GM21526 (cell line): ENCODE results near the gene CUL4A.
"Not testable (repeated sequence)": the region's sequence is repeated elsewhere in the genome, so short reads cannot be mapped to it uniquely, and the experiment has no call there.

Experiments used
- ATAC-seq: cut with Tn5 transposase; IDR thresholded peaks from one replicate; pipeline ENCODE4 v1.9.1; 2021; ENCODE audit warnings: moderate library complexity; ENCODE audit not compliant: unreplicated experiment, low FRiP score

Gene CUL4A

GRCh38 chr13:113233101-113233500 is 23.7 kb downstream of the CUL4A start:
- no peak for ATAC-seq

- ATAC-seq: no peak
Observed at GRCh38 chr13:113238536-113238935, 29.1 kb downstream of the CUL4A start.

- no peak for ATAC-seq
Observed at GRCh38 chr13:113239357-113239756, 29.9 kb downstream of the CUL4A start.

- ATAC-seq: no peak
Observed at GRCh38 chr13:113239986-113240385, 30.6 kb downstream of the CUL4A start.

- ATAC-seq: not testable (repeated sequence)
Observed at GRCh38 chr13:113241623-113242022, 32.2 kb downstream of the CUL4A start.

- no peak for ATAC-seq
Observed at GRCh38 chr13:113243847-113244246, 34.4 kb downstream of the CUL4A start.

GRCh38 chr13:113245849-113246796 is 36.7 kb downstream of the CUL4A start:
- ATAC-seq: no peak

GRCh38 chr13:113252516-113253095 is 43.2 kb downstream of the CUL4A start:
- ATAC-seq: no peak

- ATAC-seq: not testable (repeated sequence)
Observed at GRCh38 chr13:113257908-113258307, 48.5 kb downstream of the CUL4A start.

GRCh38 chr13:113258321-113259054 is 49.1 kb downstream of the CUL4A start:
- no peak for ATAC-seq

GRCh38 chr13:113260996-113261395 is 51.6 kb downstream of the CUL4A start:
- no peak for ATAC-seq

- ATAC-seq: not testable (repeated sequence)
Observed at GRCh38 chr13:113263016-113263415, 53.6 kb downstream of the CUL4A start.

- ATAC-seq: no peak
Observed at GRCh38 chr13:113267642-113268405, 58.4 kb downstream of the CUL4A start.

- no peak for ATAC-seq
Observed at GRCh38 chr13:113272031-113272430, 62.6 kb downstream of the CUL4A start.

- no peak for ATAC-seq
Observed at GRCh38 chr13:113272701-113273181, 63.3 kb downstream of the CUL4A start.

- ATAC-seq: no peak
Observed at GRCh38 chr13:113273321-113273720, 63.9 kb downstream of the CUL4A start.

GRCh38 chr13:113273851-113274590 is 64.6 kb downstream of the CUL4A start:
- ATAC-seq: no peak

GRCh38 chr13:113274721-113275120 is 65.3 kb downstream of the CUL4A start:
- ATAC-seq: no peak

GRCh38 chr13:113275387-113275786 is 66.0 kb downstream of the CUL4A start:
- ATAC-seq: no peak

- no peak for ATAC-seq
Observed at GRCh38 chr13:113280126-113280525, 70.7 kb downstream of the CUL4A start.
